ENCODE data around the gene RUFY4.

The RUFY4 gene

GRCh38 chr2:218072002-218072401, 2.9 kb downstream of the RUFY4 start:
- Histone ChIP-seq H3F3A (ENCODE audit: insufficient read depth, low read length) (no peaks in the 10 kb centered on the region), H2AFZ (ENCODE audit: low read length) (no peak overlapping the region), H3K4me2 (ENCODE audit: low read length) (no peak overlapping the region), H3K9ac (ENCODE audit: low read length) (no peak overlapping the region), H3K27ac (ENCODE audit: low read depth, low read length, poor library complexity, severe bottlenecking) (no peak overlapping the region), H3K4me3 (ENCODE audit: low read depth, low read length, poor library complexity, severe bottlenecking) (no peak overlapping the region), H3K9me3 (ENCODE audit: low read length) (no peaks in the 10 kb centered on the region), H4K20me1 (ENCODE audit: insufficient read depth, low read length) (no peaks in the 10 kb centered on the region), H3K27me3 (ENCODE audit: insufficient read depth, low read length) (peaks cover 7% of the 10 kb centered on the region; the same call in 1 of the 2 replicates), H3K9me2 (ENCODE audit: low read depth, low read length) (no peaks in the 10 kb centered on the region), H3K79me2 (ENCODE audit: insufficient read depth, low read length) (no peaks in the 10 kb centered on the region), H3K4me1 (ENCODE audit: insufficient read depth, low read length, severe bottlenecking) (no peaks in the 10 kb centered on the region), H3K36me3 (ENCODE audit: insufficient read depth, low read length) (no peaks in the 10 kb centered on the region)
- TF ChIP-seq EZH2 (IDR thresholded peaks at IDR 0.05; ENCODE audit: borderline replicate concordance, low read length), result no peak
- TF ChIP-seq CTCF (IDR thresholded peaks at IDR 0.05; ENCODE audit: low read length), result no peak

GRCh38 chr2:218072478-218073024, 3.5 kb downstream of the RUFY4 start:
- Histone ChIP-seq H3K9me2 (ENCODE audit: low read depth, low read length) (no peaks in the 10 kb centered on the region), H3K27ac (ENCODE audit: low read depth, low read length, poor library complexity, severe bottlenecking) (no peak overlapping the region), H3K27me3 (ENCODE audit: insufficient read depth, low read length) (0 out of 2 replicates have a peak, but pooled peaks cover 3% of the 10 kb centered on the region), H3K9me3 (ENCODE audit: low read length) (no peaks in the 10 kb centered on the region), H4K20me1 (ENCODE audit: insufficient read depth, low read length) (no peaks in the 10 kb centered on the region), H3K4me3 (ENCODE audit: low read depth, low read length, poor library complexity, severe bottlenecking) (no peak overlapping the region), H3K9ac (ENCODE audit: low read length) (no peak overlapping the region), H2AFZ (ENCODE audit: low read length) (no peak overlapping the region), H3K4me1 (ENCODE audit: insufficient read depth, low read length, severe bottlenecking) (no peaks in the 10 kb centered on the region), H3K4me2 (ENCODE audit: low read length) (no peak overlapping the region), H3F3A (ENCODE audit: insufficient read depth, low read length) (no peaks in the 10 kb centered on the region), H3K36me3 (ENCODE audit: insufficient read depth, low read length) (no peaks in the 10 kb centered on the region), H3K79me2 (ENCODE audit: insufficient read depth, low read length) (no peaks in the 10 kb centered on the region)
- TF ChIP-seq CTCF (IDR thresholded peaks at IDR 0.05; ENCODE audit: low read length) (no peak), EZH2 (IDR thresholded peaks at IDR 0.05; ENCODE audit: borderline replicate concordance, low read length) (no peak)

- Histone ChIP-seq H3K9me2 (ENCODE audit: low read depth, low read length) (no peaks in the 10 kb centered on the region), H3K27me3 (ENCODE audit: insufficient read depth, low read length) (peaks cover 3% of the 10 kb centered on the region; the same call in 1 of the 2 replicates), H3K4me2 (ENCODE audit: low read length) (no peak overlapping the region), H3K36me3 (ENCODE audit: insufficient read depth, low read length) (no peaks in the 10 kb centered on the region), H3F3A (ENCODE audit: insufficient read depth, low read length) (no peaks in the 10 kb centered on the region), H2AFZ (ENCODE audit: low read length) (no peak overlapping the region), H3K9ac (ENCODE audit: low read length) (no peak overlapping the region), H3K27ac (ENCODE audit: low read depth, low read length, poor library complexity, severe bottlenecking) (no peak overlapping the region), H3K4me1 (ENCODE audit: insufficient read depth, low read length, severe bottlenecking) (no peaks in the 10 kb centered on the region), H3K79me2 (ENCODE audit: insufficient read depth, low read length) (no peaks in the 10 kb centered on the region), H3K9me3 (ENCODE audit: low read length) (no peaks in the 10 kb centered on the region), H4K20me1 (ENCODE audit: insufficient read depth, low read length) (no peaks in the 10 kb centered on the region), H3K4me3 (ENCODE audit: low read depth, low read length, poor library complexity, severe bottlenecking) (no peak overlapping the region)
- no peak for TF ChIP-seq CTCF (IDR thresholded peaks at IDR 0.05; ENCODE audit: low read length)
- TF ChIP-seq EZH2 (IDR thresholded peaks at IDR 0.05; ENCODE audit: borderline replicate concordance, low read length), result no peak
These were observed 4.1 kb downstream of the RUFY4 start for GRCh38 chr2:218073185-218073584.

Data from OCI-LY1 (cell line).